GM21576 (cell line): ENCODE measurements around the gene COLGALT1.
A peak's percentile ranks its signal among the peaks of the same experiment; 100 is the strongest.
"Not testable (repeated sequence)": the region's sequence is repeated elsewhere in the genome, so short reads cannot be mapped to it uniquely, and the experiment has no call there.

Experiments used
- ATAC-seq: cut with Tn5 transposase; IDR thresholded peaks from one replicate; pipeline ENCODE4 v1.9.1; 2021; ENCODE audit warnings: mild to moderate bottlenecking, moderate library complexity; ENCODE audit not compliant: unreplicated experiment

Gene COLGALT1

GRCh38 chr19:17532116-17532515 lies 23.3 kb upstream of the COLGALT1 start:
- ATAC-seq, result no peak

GRCh38 chr19:17532557-17532956 lies 22.9 kb upstream of the COLGALT1 start:
- ATAC-seq, result no peak

- ATAC-seq, result no peak
Observed at GRCh38 chr19:17534767-17535166, 20.7 kb upstream of the COLGALT1 start.

GRCh38 chr19:17536955-17537354 lies 18.5 kb upstream of the COLGALT1 start:
- ATAC-seq, result no peak

GRCh38 chr19:17538684-17539237 lies 16.7 kb upstream of the COLGALT1 start:
- ATAC-seq, result peak; percentile 6

GRCh38 chr19:17539238-17540117 lies 16.0 kb upstream of the COLGALT1 start:
- ATAC-seq, result peak; percentile 79

- no peak for ATAC-seq
Observed at GRCh38 chr19:17540174-17540573, 15.3 kb upstream of the COLGALT1 start.

GRCh38 chr19:17541184-17541759 lies 14.2 kb upstream of the COLGALT1 start:
- no peak for ATAC-seq

GRCh38 chr19:17542042-17542441 lies 13.4 kb upstream of the COLGALT1 start:
- ATAC-seq, result no peak

- no peak for ATAC-seq
Observed at GRCh38 chr19:17542793-17543582, 12.5 kb upstream of the COLGALT1 start.

- no peak for ATAC-seq
Observed at GRCh38 chr19:17543986-17544385, 11.5 kb upstream of the COLGALT1 start.

GRCh38 chr19:17544418-17544817 lies 11.0 kb upstream of the COLGALT1 start:
- no peak for ATAC-seq

GRCh38 chr19:17548145-17548544 lies 7.3 kb upstream of the COLGALT1 start:
- no peak for ATAC-seq

GRCh38 chr19:17549085-17549740 lies 6.2 kb upstream of the COLGALT1 start:
- ATAC-seq, result no peak

- ATAC-seq, result no peak
Observed at GRCh38 chr19:17550076-17550667, 5.3 kb upstream of the COLGALT1 start.

- ATAC-seq, result not testable (repeated sequence)
Observed at GRCh38 chr19:17552735-17553134, 2.7 kb upstream of the COLGALT1 start.

- no peak for ATAC-seq
Observed at GRCh38 chr19:17553256-17553655, 2.2 kb upstream of the COLGALT1 start.

GRCh38 chr19:17554968-17555479 lies 425 bp upstream of the COLGALT1 start:
- no peak for ATAC-seq

GRCh38 chr19:17555929-17556813 lies 722 bp downstream of the COLGALT1 start:
- peak; percentile 30 for ATAC-seq
